Measurements from ENCODE around the gene DKC1. TPM values are rescaled to one million over a fixed set of nuclear protein-coding genes. Genes with fewer than 3 reads are reported as not detected.

The DKC1 gene
- total RNA-seq, 1 donor from 2014 or later = 81.0 TPM

Other genes with a start within 250 kb of the DKC1 start
- 25.8 and 29.9 TPM in 2 replicates for gene FAM3A, start 246.6 kb upstream of the DKC1 start, total RNA-seq
- 84.4 and 93.9 TPM in 2 replicates for gene G6PD, start 216.0 kb upstream of the DKC1 start, total RNA-seq
- gene IKBKG, start 215.2 kb upstream of the DKC1 start, total RNA-seq = 20.3 and 21.3 TPM in 2 replicates
- not detected in 2 replicates for gene CTAG1A, start 177.7 kb upstream of the DKC1 start, total RNA-seq
- not detected in 2 replicates for gene CTAG1B, start 143.6 kb upstream of the DKC1 start, total RNA-seq
- gene CTAG2, start 109.3 kb upstream of the DKC1 start, total RNA-seq = not detected in 2 replicates
- 0.07 and 0.12 TPM in 2 replicates for gene GAB3, start 11.8 kb upstream of the DKC1 start, total RNA-seq
- 12.7 and 13.2 TPM in 2 replicates for gene MPP1, start 42.6 kb downstream of the DKC1 start, total RNA-seq
- not detected in 2 replicates for gene SMIM9, start 71.8 kb downstream of the DKC1 start, total RNA-seq
- gene F8A1, start 123.5 kb downstream of the DKC1 start, total RNA-seq = 12.7 and 13.0 TPM in 2 replicates